ENCODE data around the gene CLDN5. TPM values are rescaled to one million over a fixed set of nuclear protein-coding genes. Genes with fewer than 3 reads are reported as not detected.

Gene CLDN5
- total and polyA plus RNA-seq, 9 donors: 0.48 to 211 (median 35.6) TPM

- intact Hi-C loops (cut with DNase I): no loop called here
- no peak overlapping the region for H3K27ac ChIP-seq
- no peaks in the 10 kb centered on the region for H3K36me3 ChIP-seq
- 28 to 55% (median 50%) methylated on average over 1 of the region's 1 CpG for whole genome bisulfite sequencing, 3 donors
- H3K9me3 ChIP-seq: no peaks in the 10 kb centered on the region
- H3K27me3 ChIP-seq: no peaks in the 10 kb centered on the region
- no peaks in the 10 kb centered on the region for H3K4me1 ChIP-seq (ENCODE audit: insufficient read depth)
- DNase-seq: no peak
- no peak for TF ChIP-seq EP300 (IDR thresholded peaks at IDR 0.05)
- TF ChIP-seq POLR2A (IDR thresholded peaks at IDR 0.05): no peak
- TF ChIP-seq CTCF (IDR thresholded peaks at IDR 0.05): no peak
- no peak overlapping the region for H3K4me3 ChIP-seq
Measured at GRCh38 chr22:19569276-19569640, 45.0 kb upstream of the CLDN5 start.

GRCh38 chr22:19568337-19569275 lies 44.4 kb upstream of the CLDN5 start:
- DNase-seq: no peak
- intact Hi-C loops (cut with DNase I): no loop called here
- TF ChIP-seq CTCF (IDR thresholded peaks at IDR 0.05): no peak
- TF ChIP-seq EP300 (IDR thresholded peaks at IDR 0.05): no peak
- no peak for TF ChIP-seq POLR2A (IDR thresholded peaks at IDR 0.05)
- H3K9me3 ChIP-seq: no peaks in the 10 kb centered on the region
- H3K27ac ChIP-seq: no peak overlapping the region
- H3K4me1 ChIP-seq (ENCODE audit: insufficient read depth): no peaks in the 10 kb centered on the region
- H3K27me3 ChIP-seq: no peaks in the 10 kb centered on the region
- no peak overlapping the region for H3K4me3 ChIP-seq
- H3K36me3 ChIP-seq: no peaks in the 10 kb centered on the region
- WGBS, 3 donors: 67 to 70% (median 69%) methylated on average over 9 of the region's 9 CpGs

DNA sequence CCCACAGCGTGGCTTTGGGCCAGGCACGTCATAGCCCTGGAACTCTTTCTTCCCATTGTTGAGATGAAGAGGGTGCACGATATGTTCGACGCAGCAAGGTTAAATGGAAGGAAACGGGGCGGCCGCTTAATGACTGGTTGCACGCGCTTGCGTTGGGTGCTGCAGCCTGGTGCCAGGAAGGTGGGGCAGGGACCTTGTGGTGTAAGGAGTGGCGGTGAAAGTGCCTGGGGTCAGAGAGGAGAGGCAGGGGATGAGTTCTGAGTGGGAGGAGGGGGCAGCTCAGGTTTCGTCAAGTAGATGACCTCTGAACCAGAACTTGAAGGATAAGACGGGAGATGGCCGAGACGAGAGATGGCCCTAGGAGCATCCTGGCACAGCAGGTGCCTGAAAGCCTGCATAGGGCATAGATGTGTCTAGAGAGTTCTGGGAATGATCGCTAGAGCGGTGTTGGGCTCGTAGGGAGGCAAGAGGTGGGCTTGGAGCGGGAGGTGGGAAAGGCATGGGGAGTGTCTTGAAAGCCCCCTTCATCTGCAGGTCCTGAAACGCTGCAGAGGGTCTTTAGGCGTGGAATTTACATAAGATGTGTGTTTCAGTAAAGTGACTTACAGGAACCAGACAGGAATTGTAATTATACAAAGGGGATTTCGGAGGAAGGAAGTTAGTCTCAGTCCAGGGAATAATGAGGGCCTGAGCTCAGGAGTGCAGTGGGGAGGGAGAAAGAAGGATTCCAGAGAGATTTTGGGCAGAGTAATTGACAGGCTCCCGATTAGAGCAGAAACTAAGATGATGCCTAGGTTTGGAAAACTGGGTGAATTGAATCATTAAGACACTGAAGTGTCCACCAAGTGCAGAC lies 43.2 kb upstream of the CLDN5 start:
- Histone ChIP-seq H3K36me3 (no peaks in the 10 kb centered on the region), H3K27ac (no peak overlapping the region), H3K4me3 (no peak overlapping the region), H3K4me1 (ENCODE audit: insufficient read depth) (no peaks in the 10 kb centered on the region), H3K9me3 (no peaks in the 10 kb centered on the region), H3K27me3 (no peaks in the 10 kb centered on the region)
- intact Hi-C loops (cut with DNase I): no loop called here
- 77 to 80% (median 80%) methylated on average over 24 of the region's 24 CpGs for WGBS, 3 donors
- TF ChIP-seq EP300 (IDR thresholded peaks at IDR 0.05) (no peak), CTCF (IDR thresholded peaks at IDR 0.05) (no peak), POLR2A (IDR thresholded peaks at IDR 0.05) (no peak)
- DNase-seq: no peak

- H3K9me3 ChIP-seq: no peaks in the 10 kb centered on the region
- intact Hi-C loops (cut with DNase I): no loop called here
- TF ChIP-seq EP300 (IDR thresholded peaks at IDR 0.05) (no peak), CTCF (IDR thresholded peaks at IDR 0.05) (no peak), POLR2A (IDR thresholded peaks at IDR 0.05) (no peak)
- DNase-seq: peak in 1 of 5 donors; percentile 29
- no peaks in the 10 kb centered on the region for H3K27me3 ChIP-seq
- WGBS, 3 donors: 86 to 89% (median 86%) methylated on average over 52 of the region's 52 CpGs
- H3K27ac ChIP-seq: no peak overlapping the region
- H3K4me3 ChIP-seq: no peak overlapping the region
- H3K4me1 ChIP-seq (ENCODE audit: insufficient read depth): no peaks in the 10 kb centered on the region
- no peaks in the 10 kb centered on the region for H3K36me3 ChIP-seq
Measured at GRCh38 chr22:19566279-19567156, 42.3 kb upstream of the CLDN5 start.
